Fibroblast of lung (primary cell): ENCODE measurements around the gene CLASP1. TPM values are rescaled to one million over a fixed set of nuclear protein-coding genes. Genes with fewer than 3 reads are reported as not detected.

Experiments
- DNase-seq, 2 donors: peaks; one replicate each; pipeline versions ENCODE4 v3.0.0 to v3.0.0-alpha.2; 2010; ENCODE audit warnings: low read depth in 2 of 2
- H2AFZ ChIP-seq: 2 replicates; pipeline ENCODE4 v1.5.1; 2012; ENCODE audit warnings: low read length, control low read depth, inconsistent platforms
- H3K27ac ChIP-seq: 2 replicates; pipeline ENCODE4 v1.5.1; 2011; ENCODE audit warnings: low read length, control low read depth; ENCODE audit not compliant: insufficient read depth
- H3K27me3 ChIP-seq: 2 replicates; pipeline ENCODE4 v1.5.1; 2011; ENCODE audit warnings: mild to moderate bottlenecking, low read length; ENCODE audit not compliant: control insufficient read depth, insufficient read depth
- H3K36me3 ChIP-seq: 2 replicates; pipeline ENCODE4 v1.5.1; 2011; ENCODE audit warnings: low read length; ENCODE audit not compliant: control insufficient read depth, insufficient read depth
- H3K4me1 ChIP-seq: 2 replicates; pipeline ENCODE4 v1.5.1; 2011; ENCODE audit warnings: low read length; ENCODE audit not compliant: control insufficient read depth, insufficient read depth; ENCODE audit errors: extremely low read depth
- H3K4me2 ChIP-seq: 2 replicates; pipeline ENCODE4 v1.5.1; 2011; ENCODE audit warnings: low read length, control low read depth; ENCODE audit not compliant: insufficient read depth; ENCODE audit errors: extremely low read depth
- H3K4me3 ChIP-seq, 4 experiments: fragments of 200-600 bp in 1 of 4; sonication (generic) in 1 of 4; replicated peaks in 1 of 4; 2 replicates each; pipeline ENCODE4 v1.5.1; 2011 to 2016; ENCODE audit warnings: low read length in 4 of 4, low read depth in 3 of 4, mild to moderate bottlenecking in 3 of 4, control low read depth in 2 of 4, inconsistent platforms in 1 of 4, mixed read lengths in 1 of 4; ENCODE audit not compliant: insufficient read depth in 1 of 4; ENCODE audit errors: control extremely low read depth in 1 of 4
- H3K79me2 ChIP-seq: 2 replicates; pipeline ENCODE4 v1.5.1; 2012; ENCODE audit warnings: mild to moderate bottlenecking, low read length, inconsistent platforms; ENCODE audit not compliant: control insufficient read depth, insufficient read depth
- H3K9ac ChIP-seq: 2 replicates; pipeline ENCODE4 v1.5.1; 2011; ENCODE audit warnings: mild to moderate bottlenecking, low read length, control low read depth; ENCODE audit not compliant: insufficient read depth
- H3K9me3 ChIP-seq: 2 replicates; pipeline ENCODE4 v1.5.1; 2012; ENCODE audit warnings: low read depth, low read length; ENCODE audit not compliant: control insufficient read depth, insufficient read depth
- H4K20me1 ChIP-seq: 2 replicates; pipeline ENCODE4 v1.5.1; 2011; ENCODE audit warnings: low read length; ENCODE audit not compliant: control insufficient read depth, insufficient read depth; ENCODE audit errors: extremely low read depth
- CTCF ChIP-seq, 2 donors: IDR thresholded peaks in 1 of 2; conservative IDR thresholded peaks in 1 of 2; 1 replicate in 1 of 2; 2 replicates in 1 of 2; pipeline ENCODE4 v1.5.1; 2011 to 2012; ENCODE audit warnings: low read length in 2 of 2, control low read depth in 1 of 2, inconsistent platforms in 1 of 2, low read depth in 1 of 2, mild to moderate bottlenecking in 1 of 2
- EZH2 ChIP-seq: IDR thresholded peaks from 2 replicates; pipeline ENCODE4 v1.5.1; 2012; ENCODE audit warnings: low read length, control low read depth, mild to moderate bottlenecking; ENCODE audit errors: missing control alignments
- polyA plus RNA-seq, 2 donors: library from polyadenylated mRNA; depleted of rRNA in 1 of 2; stranded (reverse) in 1 of 2; unstranded in 1 of 2; fragments of >200 nt; gene quantifications; 2 replicates each; pipeline ENCODE4 v1.2.1, GENCODE V29; 2011 to 2012; ENCODE audit warnings: missing spikeins in 1 of 2
- total RNA-seq: library from RNA; depleted of rRNA; stranded (reverse); fragments of >200 nt; gene quantifications from 2 replicates; pipeline ENCODE4 v1.2.1, GENCODE V29; 2014

Gene CLASP1
- total and polyA plus RNA-seq, 2 donors (not counting 1 experiment from before 2014, with no cell fraction given): 6.0 to 48.4 TPM

DNA sequence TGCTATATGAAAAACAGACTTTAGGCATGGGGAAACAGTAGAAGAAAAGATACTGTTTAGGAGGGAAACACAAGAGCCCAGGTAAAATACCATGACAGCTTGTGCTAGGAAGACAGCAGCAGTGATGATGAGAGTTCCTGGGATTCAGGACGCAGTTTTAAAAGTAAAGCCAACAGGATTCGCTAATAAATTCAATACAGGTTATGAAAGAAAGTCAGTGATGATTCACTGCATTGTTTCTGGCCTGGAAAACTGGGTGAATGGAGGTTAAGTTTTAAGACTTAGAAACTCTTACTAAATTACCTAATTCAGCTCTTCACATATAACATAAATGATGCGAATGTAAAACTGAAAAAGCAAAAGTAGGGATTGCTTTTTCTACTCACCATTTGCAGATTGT is 146.5 kb downstream of the CLASP1 start:
- no peak overlapping the region for H3K9ac ChIP-seq

GRCh38 chr2:121502246-121502645 is 147.0 kb downstream of the CLASP1 start:
- Histone ChIP-seq H3K4me3 (no peak overlapping the region), H3K79me2 (peaks cover 4% of the 10 kb centered on the region), H3K9me3 (no peaks in the 10 kb centered on the region), H4K20me1 (no peaks in the 10 kb centered on the region), H3K27ac (peak overlapping the region; percentile 44), H3K9ac (no peak overlapping the region), H2AFZ (no peak overlapping the region), H3K4me1 (peaks cover 10% of the 10 kb centered on the region), H3K27me3 (no peaks in the 10 kb centered on the region), H3K4me2 (peak overlapping the region; percentile 16), H3K36me3 (no peaks in the 10 kb centered on the region)
- DNase-seq: peak; percentile 74 to 84
- TF ChIP-seq EZH2 (no peak), CTCF (conservative IDR thresholded peaks at IDR 0.05 in 1 of 2, IDR thresholded peaks at IDR 0.05 in 1 of 2; ENCODE audit: low read depth in 1 of 2, low read length in 2 of 2) (no peak)

More for the DNA sequence above, 146.5 kb downstream of the CLASP1 start:
- no peak overlapping the region for H2AFZ ChIP-seq
- no peaks in the 10 kb centered on the region for H3K27me3 ChIP-seq
- H3K79me2 ChIP-seq: peaks cover 4% of the 10 kb centered on the region
- TF ChIP-seq EZH2 (no peak), CTCF (conservative IDR thresholded peaks at IDR 0.05 in 1 of 2, IDR thresholded peaks at IDR 0.05 in 1 of 2; ENCODE audit: low read depth in 1 of 2, low read length in 2 of 2) (no peak)
- peak; percentile 36 to 68 for DNase-seq
- no peak overlapping the region for H3K4me2 ChIP-seq
- no peak overlapping the region for H3K4me3 ChIP-seq
- no peaks in the 10 kb centered on the region for H3K9me3 ChIP-seq
- H3K4me1 ChIP-seq: peaks cover 10% of the 10 kb centered on the region
- no peaks in the 10 kb centered on the region for H3K36me3 ChIP-seq
- H4K20me1 ChIP-seq: no peaks in the 10 kb centered on the region
- peak overlapping the region; percentile 44 for H3K27ac ChIP-seq

DNA sequence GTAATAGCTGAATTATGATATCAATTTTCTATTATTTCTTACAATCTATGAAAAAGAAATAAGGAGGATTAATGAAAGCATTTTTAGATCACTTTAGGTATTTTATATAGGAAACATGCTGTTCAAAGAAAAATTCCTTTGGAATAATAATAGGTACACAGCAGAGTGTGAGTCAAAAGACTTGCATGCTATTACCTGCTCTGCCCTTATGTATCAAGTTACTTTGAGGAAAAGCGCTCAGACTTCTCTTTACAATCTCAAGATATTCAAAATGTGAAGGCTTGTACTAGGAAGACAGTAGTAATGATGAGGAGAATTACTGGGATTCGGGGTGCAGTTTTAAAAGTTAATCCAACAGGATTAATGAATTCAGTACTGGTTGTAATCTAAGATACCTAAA is 147.7 kb downstream of the CLASP1 start:
- Histone ChIP-seq H3K9ac (no peak overlapping the region), H3K4me1 (peaks cover 10% of the 10 kb centered on the region), H3K4me3 (no peak overlapping the region), H3K27ac (no peak overlapping the region), H3K4me2 (no peak overlapping the region), H2AFZ (no peak overlapping the region), H4K20me1 (no peaks in the 10 kb centered on the region), H3K27me3 (no peaks in the 10 kb centered on the region), H3K79me2 (peaks cover 4% of the 10 kb centered on the region), H3K36me3 (no peaks in the 10 kb centered on the region), H3K9me3 (no peaks in the 10 kb centered on the region)
- peak in 1 of 2 donors; percentile 44 for DNase-seq
- TF ChIP-seq EZH2 (no peak), CTCF (conservative IDR thresholded peaks at IDR 0.05 in 1 of 2, IDR thresholded peaks at IDR 0.05 in 1 of 2; ENCODE audit: low read depth in 1 of 2, low read length in 2 of 2) (no peak)
